SU-DHL-6 (cell line): ENCODE measurements around the gene ARNT2.

Source experiments
- CTCF ChIP-seq: fragments of 200-600 bp; sonication (generic); IDR thresholded peaks from one replicate; pipeline ENCODE4 v1.5.1; 2017; ENCODE audit warnings: antibody characterized with exemption, mild to moderate bottlenecking, low read length, moderate library complexity; ENCODE audit not compliant: insufficient read depth, poor library complexity, severe bottlenecking
- EZH2phosphoT487 ChIP-seq: fragments of 200-600 bp; sonication (generic), shearing (Covaris generic); conservative IDR thresholded peaks from 2 replicates; pipeline ENCODE4 v1.6.1; 2018; ENCODE audit warnings: mild to moderate bottlenecking, antibody characterized with exemption, low read length, moderate library complexity, mixed read lengths

GRCh38 chr15:80550908-80551260, 146.7 kb downstream of the ARNT2 start:
- no peak for TF ChIP-seq EZH2phosphoT487
- no peak for TF ChIP-seq CTCF
